Mammary epithelial cell (primary cell): Measurements from ENCODE around the gene PADI6.

ENCODE experiments used
- EZH2 ChIP-seq: IDR thresholded peaks from 2 replicates; pipeline ENCODE4 v1.6.1; 2012; ENCODE audit warnings: low read length, inconsistent platforms, borderline replicate concordance
- TF ChIP-seq, protein P1 (sequence below), 2 donors: IDR thresholded peaks in 1 of 2; conservative IDR thresholded peaks in 1 of 2; 2 replicates each; pipeline ENCODE4 v1.5.1; 2011 to 2012; ENCODE audit warnings: inconsistent platforms in 2 of 2, low read length in 2 of 2, mild to moderate bottlenecking in 2 of 2, control low read depth in 1 of 2, low read depth in 1 of 2; ENCODE audit not compliant: insufficient read depth in 1 of 2; ENCODE audit errors: extremely low read depth in 1 of 2

DNA sequence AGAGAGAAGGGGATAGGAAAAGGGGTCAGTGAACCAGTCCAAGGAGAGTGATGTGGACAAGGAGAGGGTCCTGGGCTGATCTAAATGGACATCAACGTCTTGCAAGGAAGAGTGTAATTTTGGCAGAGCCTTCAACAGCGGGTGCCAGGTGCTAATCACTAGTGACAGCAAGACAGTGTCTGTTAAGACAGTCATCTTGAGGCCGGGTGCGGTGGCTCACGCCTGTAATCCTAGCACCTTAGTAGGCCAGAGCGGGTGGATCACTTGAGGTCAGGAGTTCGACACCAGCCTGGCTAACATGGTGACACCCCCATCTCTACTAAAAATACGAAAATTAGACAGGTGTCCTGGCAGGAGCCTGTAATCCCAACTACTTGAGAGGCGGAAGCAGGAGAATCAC lies 12.2 kb upstream of the PADI6 start:
- TF ChIP-seq, protein P1, sequence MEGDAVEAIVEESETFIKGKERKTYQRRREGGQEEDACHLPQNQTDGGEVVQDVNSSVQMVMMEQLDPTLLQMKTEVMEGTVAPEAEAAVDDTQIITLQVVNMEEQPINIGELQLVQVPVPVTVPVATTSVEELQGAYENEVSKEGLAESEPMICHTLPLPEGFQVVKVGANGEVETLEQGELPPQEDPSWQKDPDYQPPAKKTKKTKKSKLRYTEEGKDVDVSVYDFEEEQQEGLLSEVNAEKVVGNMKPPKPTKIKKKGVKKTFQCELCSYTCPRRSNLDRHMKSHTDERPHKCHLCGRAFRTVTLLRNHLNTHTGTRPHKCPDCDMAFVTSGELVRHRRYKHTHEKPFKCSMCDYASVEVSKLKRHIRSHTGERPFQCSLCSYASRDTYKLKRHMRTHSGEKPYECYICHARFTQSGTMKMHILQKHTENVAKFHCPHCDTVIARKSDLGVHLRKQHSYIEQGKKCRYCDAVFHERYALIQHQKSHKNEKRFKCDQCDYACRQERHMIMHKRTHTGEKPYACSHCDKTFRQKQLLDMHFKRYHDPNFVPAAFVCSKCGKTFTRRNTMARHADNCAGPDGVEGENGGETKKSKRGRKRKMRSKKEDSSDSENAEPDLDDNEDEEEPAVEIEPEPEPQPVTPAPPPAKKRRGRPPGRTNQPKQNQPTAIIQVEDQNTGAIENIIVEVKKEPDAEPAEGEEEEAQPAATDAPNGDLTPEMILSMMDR (conservative IDR thresholded peaks at IDR 0.05 in 1 of 2, IDR thresholded peaks at IDR 0.05 in 1 of 2; ENCODE audit: extremely low read depth in 1 of 2, insufficient read depth in 1 of 2, low read depth in 1 of 2, low read length in 2 of 2): no peak
- no peak for TF ChIP-seq EZH2
